Measurements from ENCODE around the gene SDK2.

Gene SDK2

GRCh38 chr17:73325527-73325842 is 318.8 kb downstream of the SDK2 start:
- ATAC-seq (replicated peaks) (no peak), DNase-seq (no peak)
- Mint-ChIP-seq H3K4me1 (ENCODE audit: low read depth in 2 of 2) (no peaks in the 10 kb centered on the region), H3K36me3 (ENCODE audit: insufficient read depth) (no peaks in the 10 kb centered on the region), H3K27ac (no peak overlapping the region), H3K4me3 (no peak overlapping the region), H3K27me3 (peaks cover 32 to 44% of the 10 kb centered on the region in 2 donors), H3K9me3 (no peaks in the 10 kb centered on the region)

GRCh38 chr17:73324711-73325526 is 319.3 kb downstream of the SDK2 start:
- no peaks in the 10 kb centered on the region for H3K36me3 Mint-ChIP-seq (ENCODE audit: insufficient read depth)
- H3K27ac Mint-ChIP-seq = no peak overlapping the region
- DNase-seq (no peak), ATAC-seq (replicated peaks) (no peak)
- no peak overlapping the region for H3K4me3 Mint-ChIP-seq
- peaks cover 32 to 38% of the 10 kb centered on the region in 2 donors for H3K27me3 Mint-ChIP-seq
- no peaks in the 10 kb centered on the region for H3K4me1 Mint-ChIP-seq (ENCODE audit: low read depth in 2 of 2)
- H3K9me3 Mint-ChIP-seq = no peaks in the 10 kb centered on the region

- Mint-ChIP-seq H3K4me1 (ENCODE audit: low read depth in 2 of 2) (no peaks in the 10 kb centered on the region), H3K36me3 (ENCODE audit: insufficient read depth) (no peaks in the 10 kb centered on the region), H3K27me3 (peaks cover 26 to 33% of the 10 kb centered on the region in 2 donors), H3K9me3 (no peaks in the 10 kb centered on the region), H3K4me3 (no peak overlapping the region), H3K27ac (no peak overlapping the region)
- no peak for ATAC-seq (replicated peaks)
- no peak for DNase-seq
Observed at GRCh38 chr17:73324160-73324475, 320.1 kb downstream of the SDK2 start.

DNA sequence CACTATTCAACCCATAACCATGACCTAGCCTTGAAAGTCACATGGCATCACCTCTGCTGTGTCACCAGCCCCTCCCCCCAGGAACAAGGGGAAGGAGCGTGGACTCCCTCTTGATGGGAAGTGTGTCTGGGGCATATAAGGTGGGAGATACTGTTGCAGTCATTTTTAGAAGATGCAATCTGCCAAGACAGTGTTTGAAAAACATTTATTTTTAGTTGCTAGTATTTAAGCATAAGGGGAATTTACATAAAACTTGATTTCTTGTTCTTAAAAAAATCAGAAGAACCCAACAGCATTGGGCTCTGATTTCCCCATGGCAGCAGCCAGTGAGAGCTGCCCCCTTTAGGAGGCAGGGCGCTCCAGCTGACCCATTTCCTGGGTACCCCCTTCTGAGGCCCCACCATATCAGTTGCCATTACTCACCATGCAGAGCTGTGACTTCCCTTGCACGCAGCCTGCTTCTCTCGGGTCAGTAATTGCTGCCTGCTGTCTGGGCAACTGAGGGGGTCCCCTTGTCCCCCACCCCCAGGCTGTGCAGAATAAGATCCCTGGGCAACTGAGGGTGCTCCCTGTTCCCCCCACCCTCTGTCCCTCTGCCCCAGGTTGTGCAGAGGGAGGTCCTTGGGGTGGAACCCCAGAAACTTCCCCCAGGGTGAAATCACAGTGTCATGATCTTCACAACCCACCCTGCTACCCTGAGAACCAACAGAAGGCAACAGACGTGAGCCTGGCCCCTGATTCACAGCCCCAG is 320.7 kb downstream of the SDK2 start:
- no peaks in the 10 kb centered on the region for H3K36me3 Mint-ChIP-seq (ENCODE audit: insufficient read depth)
- no peaks in the 10 kb centered on the region for H3K4me1 Mint-ChIP-seq (ENCODE audit: low read depth in 2 of 2)

GRCh38 chr17:73320601-73321264 is 323.5 kb downstream of the SDK2 start:
- H3K9me3 Mint-ChIP-seq = no peaks in the 10 kb centered on the region
- no peak for DNase-seq
- no peaks in the 10 kb centered on the region for H3K36me3 Mint-ChIP-seq (ENCODE audit: insufficient read depth)
- ATAC-seq (replicated peaks) = no peak
- no peaks in the 10 kb centered on the region for H3K4me1 Mint-ChIP-seq (ENCODE audit: low read depth in 2 of 2)
- peaks cover 21 to 24% of the 10 kb centered on the region in 2 donors for H3K27me3 Mint-ChIP-seq
- no peak overlapping the region for H3K27ac Mint-ChIP-seq
- no peak overlapping the region for H3K4me3 Mint-ChIP-seq

More for the DNA sequence above, 320.7 kb downstream of the SDK2 start:
- no peak for DNase-seq
- Mint-ChIP-seq H3K27me3 (peaks cover 23 to 28% of the 10 kb centered on the region in 2 donors), H3K27ac (no peak overlapping the region), H3K4me3 (no peak overlapping the region), H3K9me3 (no peaks in the 10 kb centered on the region)
- ATAC-seq (replicated peaks) = no peak

GRCh38 chr17:73319766-73320165 is 324.5 kb downstream of the SDK2 start:
- H3K4me3 Mint-ChIP-seq = no peak overlapping the region
- H3K4me1 Mint-ChIP-seq (ENCODE audit: low read depth in 2 of 2) = no peaks in the 10 kb centered on the region
- DNase-seq (no peak), ATAC-seq (replicated peaks) (no peak)
- H3K27me3 Mint-ChIP-seq = peaks cover 11 to 14% of the 10 kb centered on the region in 2 donors
- H3K36me3 Mint-ChIP-seq (ENCODE audit: insufficient read depth) = no peaks in the 10 kb centered on the region
- H3K27ac Mint-ChIP-seq = no peak overlapping the region
- no peaks in the 10 kb centered on the region for H3K9me3 Mint-ChIP-seq

GRCh38 chr17:73318836-73319235 is 325.4 kb downstream of the SDK2 start:
- H3K4me1 Mint-ChIP-seq (ENCODE audit: low read depth in 2 of 2) = no peaks in the 10 kb centered on the region
- H3K4me3 Mint-ChIP-seq = no peak overlapping the region
- no peaks in the 10 kb centered on the region for H3K9me3 Mint-ChIP-seq
- H3K36me3 Mint-ChIP-seq (ENCODE audit: insufficient read depth) = no peaks in the 10 kb centered on the region
- H3K27me3 Mint-ChIP-seq = peaks cover 2 to 5% of the 10 kb centered on the region in 2 donors
- no peak overlapping the region for H3K27ac Mint-ChIP-seq
- ATAC-seq (replicated peaks) (no peak), DNase-seq (no peak)

DNA sequence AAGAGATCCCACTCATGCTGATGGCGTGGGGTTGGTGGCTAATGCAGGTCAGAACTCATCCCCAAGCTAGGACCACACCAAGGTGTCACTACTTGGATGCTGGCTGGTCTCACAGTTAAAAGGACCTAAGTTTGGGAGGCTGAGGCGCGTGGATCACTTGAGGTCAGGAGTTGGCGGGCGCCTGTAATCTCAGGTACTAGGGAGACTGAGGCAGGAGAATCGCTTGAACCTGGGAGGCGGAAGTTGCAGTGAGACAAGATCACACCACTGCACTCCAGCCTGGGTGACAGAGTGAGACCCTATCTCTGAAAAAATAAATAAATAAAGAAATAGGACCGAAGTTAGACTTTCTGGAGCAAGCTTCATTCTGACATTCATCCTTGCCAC is 325.8 kb downstream of the SDK2 start:
- Mint-ChIP-seq H3K4me1 (ENCODE audit: low read depth in 2 of 2) (no peaks in the 10 kb centered on the region), H3K9me3 (no peaks in the 10 kb centered on the region), H3K27me3 (peaks cover 0 to under 1% of the 10 kb centered on the region in 2 donors), H3K4me3 (no peak overlapping the region), H3K27ac (no peak overlapping the region), H3K36me3 (ENCODE audit: insufficient read depth) (no peaks in the 10 kb centered on the region)
- no peak for ATAC-seq (replicated peaks)
- no peak for DNase-seq

DNA sequence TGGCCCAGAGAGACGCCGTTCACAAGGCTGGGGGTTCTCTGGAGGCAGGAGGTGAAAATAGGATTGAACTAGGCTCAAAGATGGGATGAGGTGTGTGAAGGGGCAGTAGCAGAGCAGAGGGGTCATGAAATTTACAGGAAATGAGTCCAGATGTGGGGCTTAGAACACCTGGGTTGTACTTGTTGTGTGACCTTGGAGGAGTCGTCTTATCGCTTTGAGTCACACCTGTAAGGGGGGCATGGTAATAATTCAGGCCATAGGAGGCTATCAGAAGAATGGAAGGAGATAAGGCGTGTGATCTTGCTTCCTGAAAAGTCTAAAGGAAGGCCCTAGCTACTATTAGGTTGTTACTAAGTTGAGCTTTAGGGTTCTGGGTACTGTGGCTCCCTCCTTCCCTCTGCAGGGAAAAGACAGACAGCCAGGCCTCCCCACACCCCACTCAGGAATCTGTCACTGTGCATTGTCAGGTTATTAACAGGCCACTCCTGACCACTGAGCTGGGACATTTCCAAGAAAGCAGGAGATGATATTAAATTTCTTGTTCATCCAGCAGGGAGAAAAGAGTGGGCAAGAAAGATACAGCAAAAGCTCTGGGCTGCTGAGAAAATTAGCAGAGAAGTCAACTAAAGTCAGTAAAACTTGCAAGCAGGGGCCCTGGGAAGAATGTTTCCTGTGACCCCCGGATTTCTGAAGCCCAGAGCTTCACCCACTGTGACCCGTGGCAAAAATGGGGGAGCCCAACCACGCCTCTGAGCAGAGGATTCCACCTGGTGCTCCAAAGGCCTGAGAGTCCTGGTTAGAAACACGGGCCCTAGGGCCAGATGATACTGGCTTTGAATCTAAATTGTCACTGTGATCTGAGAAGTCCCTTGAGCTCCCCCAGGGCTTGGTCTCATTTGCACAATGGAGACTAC is 326.5 kb downstream of the SDK2 start:
- no peak for DNase-seq

GRCh38 chr17:73316919-73317505 is 327.2 kb downstream of the SDK2 start:
- Mint-ChIP-seq H3K27me3 (no peaks in the 10 kb centered on the region), H3K9me3 (no peaks in the 10 kb centered on the region), H3K4me1 (ENCODE audit: low read depth in 2 of 2) (no peaks in the 10 kb centered on the region), H3K4me3 (no peak overlapping the region), H3K27ac (no peak overlapping the region), H3K36me3 (ENCODE audit: insufficient read depth) (peaks cover 2% of the 10 kb centered on the region)
- no peak for DNase-seq
- no peak for ATAC-seq (replicated peaks)

More for the DNA sequence above, 326.5 kb downstream of the SDK2 start:
- Mint-ChIP-seq H3K36me3 (ENCODE audit: insufficient read depth) (peaks cover 1% of the 10 kb centered on the region), H3K27me3 (no peaks in the 10 kb centered on the region), H3K27ac (no peak overlapping the region), H3K9me3 (no peaks in the 10 kb centered on the region), H3K4me1 (ENCODE audit: low read depth in 2 of 2) (no peaks in the 10 kb centered on the region), H3K4me3 (no peak overlapping the region)
- no peak for ATAC-seq (replicated peaks)

- no peaks in the 10 kb centered on the region for H3K9me3 Mint-ChIP-seq
- H3K4me3 Mint-ChIP-seq = no peak overlapping the region
- ATAC-seq (replicated peaks) (no peak), DNase-seq (no peak)
- no peaks in the 10 kb centered on the region for H3K27me3 Mint-ChIP-seq
- peaks cover 7% of the 10 kb centered on the region for H3K36me3 Mint-ChIP-seq (ENCODE audit: insufficient read depth)
- H3K4me1 Mint-ChIP-seq (ENCODE audit: low read depth in 2 of 2) = peaks cover 0 to 2% of the 10 kb centered on the region in 2 donors
- no peak overlapping the region for H3K27ac Mint-ChIP-seq
Observed at GRCh38 chr17:73315471-73315870, 328.8 kb downstream of the SDK2 start.

DNA sequence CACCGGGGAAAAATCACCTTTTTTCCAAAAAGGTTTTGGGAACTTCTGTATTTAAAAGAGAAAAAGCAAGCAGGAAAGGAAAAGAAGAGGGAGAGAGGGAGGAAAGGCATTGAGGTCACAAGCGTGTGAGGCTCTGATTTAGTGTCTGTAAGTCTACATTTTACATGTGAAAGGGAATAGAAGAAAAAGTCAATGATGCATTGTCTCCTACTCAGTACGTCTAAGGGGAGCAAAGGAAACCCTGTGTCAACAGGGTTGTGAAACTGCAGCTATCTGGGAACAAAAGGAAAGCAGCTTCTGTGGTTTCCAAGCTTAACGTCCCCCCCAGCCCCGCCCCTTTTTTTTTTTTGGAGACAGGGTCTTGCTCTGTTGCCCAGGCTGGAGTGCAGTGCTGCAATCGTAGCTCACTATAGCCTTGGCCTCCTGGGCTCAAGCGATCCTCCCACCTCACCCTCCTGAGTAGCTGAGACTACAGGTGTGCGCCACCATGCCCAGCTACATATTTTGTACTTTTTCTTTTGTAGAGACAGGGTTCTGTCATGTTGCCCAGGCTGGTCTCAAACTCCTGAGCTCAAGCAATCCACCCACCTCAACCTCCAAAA is 330.6 kb downstream of the SDK2 start:
- ATAC-seq (replicated peaks) (no peak), DNase-seq (no peak)
- Mint-ChIP-seq H3K27me3 (no peaks in the 10 kb centered on the region), H3K9me3 (no peaks in the 10 kb centered on the region), H3K4me3 (no peak overlapping the region), H3K27ac (peak overlapping the region in 1 of 2 donors; percentile 49), H3K36me3 (ENCODE audit: insufficient read depth) (peaks cover 15% of the 10 kb centered on the region), H3K4me1 (ENCODE audit: low read depth in 2 of 2) (peaks cover 4 to 11% of the 10 kb centered on the region in 2 donors)
